ENCODE measurements around the gene PI4KA.
"Not testable (repeated sequence)": the region's sequence is repeated elsewhere in the genome, so short reads cannot be mapped to it uniquely, and the experiment has no call there.

GRCh38 chr22:20675613-20676012 lies 183.0 kb downstream of the PI4KA start:
- TF ChIP-seq EZH2, CTCF, EZH2phosphoT487 (IDR thresholded peaks at IDR 0.05): not testable (repeated sequence)

Measured in neural progenitor cell (in vitro differentiated cells).